Raji (cell line): ENCODE results near the gene CSNK1A1.

Source experiments
- POLR2A ChIP-seq: IDR thresholded peaks from 2 replicates; pipeline ENCODE4 v1.6.1; 2011; ENCODE audit warnings: low read depth, low read length, control low read depth; ENCODE audit not compliant: insufficient read depth

CSNK1A1 gene

DNA sequence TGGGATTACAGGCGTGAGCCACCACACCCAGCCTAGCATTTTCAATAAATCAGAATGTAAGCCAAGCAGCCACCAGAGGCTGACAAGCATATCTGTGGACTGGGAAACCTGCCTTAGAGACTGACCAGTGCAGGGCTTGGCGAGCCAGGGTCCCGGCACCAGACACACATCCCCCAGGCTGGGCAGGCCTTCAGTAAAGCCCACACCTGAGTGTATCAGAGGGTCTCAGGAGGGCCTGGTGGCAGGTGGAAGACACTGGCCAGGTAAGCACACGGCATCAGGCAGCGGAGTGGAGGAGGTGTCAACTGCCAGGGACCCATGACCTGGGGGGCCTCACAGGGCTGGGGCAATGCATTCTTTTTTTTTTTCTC, 93.9 kb downstream of the CSNK1A1 start:
- no peak for TF ChIP-seq POLR2A

DNA sequence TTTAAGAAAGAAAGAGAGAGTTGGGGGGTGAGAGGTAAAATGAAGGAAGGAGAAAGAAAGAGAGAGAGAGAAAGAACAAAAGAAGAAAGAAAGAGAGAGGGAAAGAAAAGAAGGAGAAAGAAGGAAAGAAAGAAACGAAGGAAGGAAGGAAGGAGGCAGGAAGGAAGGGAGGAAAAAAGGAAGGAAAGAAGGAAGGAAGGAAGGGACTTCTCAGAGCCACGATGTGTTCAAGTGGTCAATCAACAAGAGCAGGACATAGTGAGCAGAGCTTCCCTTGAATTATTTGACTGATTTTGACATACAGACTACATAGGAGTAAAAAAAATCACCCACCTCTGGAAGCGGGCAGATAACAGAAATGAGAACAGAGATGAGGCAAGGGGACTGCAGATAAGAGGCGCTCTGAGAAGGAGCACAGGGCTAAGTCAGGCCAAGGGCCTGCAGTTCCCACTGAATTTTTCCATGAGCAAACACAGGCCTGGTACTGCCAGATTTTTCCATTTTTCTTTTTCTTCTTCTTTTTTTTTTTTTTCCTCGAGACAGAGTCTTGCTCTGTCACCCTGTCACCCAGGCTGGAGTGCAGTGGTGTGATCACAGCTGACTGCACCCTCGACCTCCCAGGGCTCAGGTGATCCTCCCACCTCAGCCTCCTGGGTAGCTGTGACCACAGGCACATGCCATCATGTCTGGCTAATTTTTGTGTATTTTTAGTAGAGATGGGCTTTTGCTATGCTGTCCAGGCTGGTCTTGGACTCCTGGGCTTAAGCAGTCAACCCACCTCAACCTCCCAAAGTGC, 94.4 kb downstream of the CSNK1A1 start:
- TF ChIP-seq POLR2A = no peak

DNA sequence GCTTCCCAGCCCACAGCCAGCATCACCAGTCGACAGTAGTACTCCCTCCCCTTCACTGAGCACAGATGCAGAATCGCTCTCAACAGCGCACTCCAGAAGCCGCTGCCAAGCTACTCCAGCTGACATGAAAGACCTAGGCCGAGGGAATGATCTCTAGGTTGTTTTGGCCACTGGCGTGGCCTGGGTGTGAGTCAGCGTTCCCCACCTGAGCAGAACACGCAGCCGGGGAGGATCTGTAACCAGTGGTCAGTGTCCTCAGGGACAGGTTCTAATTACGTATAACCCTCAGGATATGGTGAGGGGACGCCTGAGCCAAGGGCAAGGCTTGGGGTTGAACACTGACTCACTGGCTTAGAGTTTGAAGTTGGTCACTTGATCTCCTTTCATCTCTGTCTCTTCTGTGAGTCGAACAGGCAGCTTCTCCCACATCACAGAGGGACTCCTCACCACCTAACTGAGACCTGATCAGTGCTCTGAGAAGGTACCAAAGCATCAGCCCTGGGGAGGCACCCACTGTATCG, 95.3 kb downstream of the CSNK1A1 start:
- TF ChIP-seq POLR2A = no peak

DNA sequence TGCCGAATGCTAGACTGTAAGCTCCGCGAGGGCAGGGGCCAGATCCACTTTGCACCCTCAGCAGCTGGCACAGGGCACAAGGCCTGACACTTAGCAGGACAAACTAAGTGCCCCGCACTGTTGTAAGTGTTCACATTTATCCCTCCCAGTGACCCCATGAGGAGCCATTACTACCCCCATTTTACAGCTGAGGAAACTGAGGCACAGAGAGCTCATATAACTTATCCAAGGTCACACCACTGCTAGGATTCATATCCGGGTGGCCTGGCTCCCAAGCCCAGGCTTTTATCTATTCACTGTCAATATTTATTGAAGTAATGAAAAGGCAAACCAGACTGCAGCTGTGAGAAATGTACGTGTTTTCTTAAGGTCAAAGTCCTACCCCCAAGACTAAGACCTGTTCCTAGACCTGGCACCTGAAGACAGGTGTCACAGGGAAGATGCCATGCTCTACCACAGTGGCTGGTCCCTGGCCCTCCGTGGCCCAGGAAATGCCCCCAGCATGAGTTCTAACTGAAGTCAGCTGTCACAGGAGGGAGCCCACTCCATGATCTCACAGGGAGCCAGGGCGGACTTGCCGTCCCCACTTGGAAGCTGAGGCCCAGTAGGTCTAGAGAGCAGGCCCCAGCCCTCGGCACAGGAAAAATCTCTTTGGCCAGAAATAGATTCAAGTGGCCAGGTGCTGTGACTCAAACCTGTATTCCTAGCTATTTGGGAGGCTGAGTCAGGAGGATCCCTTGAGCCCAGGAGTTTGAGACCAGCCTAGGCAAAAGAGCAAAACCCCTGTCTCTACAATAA, 97.4 kb downstream of the CSNK1A1 start:
- TF ChIP-seq POLR2A = no peak

DNA sequence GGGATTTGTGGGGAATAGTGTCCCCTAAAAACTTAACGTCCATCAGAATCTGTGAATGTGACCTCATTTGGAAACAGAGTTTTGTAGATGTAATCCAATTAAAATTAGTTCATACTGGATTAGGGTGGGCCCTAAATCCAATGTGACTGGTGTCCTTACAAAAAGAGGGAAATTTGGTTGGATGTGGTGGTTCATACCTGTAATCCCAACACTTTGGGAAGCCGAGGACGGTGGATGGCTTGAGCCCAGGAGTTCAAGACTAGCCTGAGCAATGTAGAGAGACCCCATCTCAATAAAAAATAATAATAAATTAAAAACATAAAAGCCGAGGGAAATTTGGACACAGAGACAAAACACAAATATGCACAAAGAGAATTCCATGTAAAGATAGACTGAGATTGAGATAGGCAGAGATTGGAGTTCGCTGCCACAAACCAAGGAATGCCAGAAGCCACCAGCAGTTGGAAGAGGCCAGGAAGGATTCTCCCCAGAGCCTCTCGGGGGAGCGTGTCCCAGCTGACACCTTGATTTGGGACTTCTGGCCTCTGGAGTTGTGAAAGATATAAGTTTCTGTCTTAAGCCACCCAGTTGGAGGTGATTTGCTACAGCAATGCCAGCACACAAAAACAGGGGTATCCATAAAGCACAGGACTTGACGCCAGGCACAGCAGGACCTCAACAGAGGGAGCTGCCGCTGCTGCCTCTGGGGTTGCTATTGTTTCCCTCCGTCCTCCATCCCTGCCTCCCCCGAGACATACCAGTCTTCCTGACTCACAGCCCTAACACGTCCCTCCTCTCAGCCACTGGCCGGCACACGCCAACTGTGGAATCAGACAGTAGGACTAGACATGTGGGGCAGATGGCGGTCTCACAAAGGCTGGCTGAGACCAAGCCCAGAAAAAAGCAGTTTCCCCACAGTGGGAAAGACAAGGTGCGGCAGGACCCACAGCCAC, 98.3 kb downstream of the CSNK1A1 start:
- no peak for TF ChIP-seq POLR2A

DNA sequence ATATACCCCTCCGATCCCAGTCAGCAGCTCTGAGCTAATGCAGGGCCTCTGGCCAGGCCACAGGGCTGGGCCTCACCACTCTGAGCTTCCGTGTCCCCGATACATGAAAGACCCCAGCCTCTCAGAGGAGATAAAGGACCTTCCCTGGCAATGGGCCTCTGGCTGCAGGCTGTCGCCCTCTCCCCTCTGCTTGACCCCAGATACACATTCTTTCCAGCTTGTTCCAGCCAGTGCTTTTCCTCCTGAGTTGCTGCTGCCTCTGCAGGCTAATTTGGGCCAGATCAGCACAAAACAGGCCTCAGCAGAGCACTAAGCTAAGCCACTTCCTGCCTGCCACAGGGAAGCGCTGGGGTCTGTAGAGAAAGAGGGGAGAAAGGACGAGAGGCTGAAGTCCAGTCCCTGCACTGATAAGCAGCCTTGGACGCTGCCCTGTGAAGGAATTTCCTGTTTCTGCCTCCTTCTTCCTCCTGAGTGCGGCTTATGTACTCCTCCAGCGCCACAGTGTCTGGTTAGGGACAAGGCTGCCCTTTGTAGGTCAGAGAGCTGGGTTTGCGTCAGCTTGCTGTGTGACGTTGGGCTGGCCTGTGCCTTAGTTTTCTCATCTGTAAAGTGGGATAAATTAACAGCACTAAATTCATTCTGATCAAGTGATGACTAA, 99.1 kb downstream of the CSNK1A1 start:
- no peak for TF ChIP-seq POLR2A

DNA sequence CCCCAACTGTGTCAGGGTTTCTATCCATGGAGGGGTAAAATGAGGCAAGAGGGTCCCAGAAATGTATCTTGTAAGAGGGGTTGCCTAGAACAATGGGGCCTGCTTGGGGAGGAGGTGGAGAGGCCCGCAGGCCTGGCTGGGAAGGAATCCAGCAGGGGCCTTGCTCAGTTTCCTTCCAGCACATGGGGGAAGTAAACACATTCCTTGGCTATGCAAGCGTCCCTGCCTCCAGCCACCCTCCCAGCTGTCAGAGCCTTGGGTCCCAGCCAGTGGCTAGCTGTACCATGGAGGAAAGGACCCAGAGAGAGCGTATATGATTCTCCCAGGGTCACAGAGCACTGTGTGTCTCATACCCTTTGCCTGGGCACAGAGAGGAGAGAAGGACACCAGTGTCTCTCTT, 101.0 kb downstream of the CSNK1A1 start:
- TF ChIP-seq POLR2A = no peak

DNA sequence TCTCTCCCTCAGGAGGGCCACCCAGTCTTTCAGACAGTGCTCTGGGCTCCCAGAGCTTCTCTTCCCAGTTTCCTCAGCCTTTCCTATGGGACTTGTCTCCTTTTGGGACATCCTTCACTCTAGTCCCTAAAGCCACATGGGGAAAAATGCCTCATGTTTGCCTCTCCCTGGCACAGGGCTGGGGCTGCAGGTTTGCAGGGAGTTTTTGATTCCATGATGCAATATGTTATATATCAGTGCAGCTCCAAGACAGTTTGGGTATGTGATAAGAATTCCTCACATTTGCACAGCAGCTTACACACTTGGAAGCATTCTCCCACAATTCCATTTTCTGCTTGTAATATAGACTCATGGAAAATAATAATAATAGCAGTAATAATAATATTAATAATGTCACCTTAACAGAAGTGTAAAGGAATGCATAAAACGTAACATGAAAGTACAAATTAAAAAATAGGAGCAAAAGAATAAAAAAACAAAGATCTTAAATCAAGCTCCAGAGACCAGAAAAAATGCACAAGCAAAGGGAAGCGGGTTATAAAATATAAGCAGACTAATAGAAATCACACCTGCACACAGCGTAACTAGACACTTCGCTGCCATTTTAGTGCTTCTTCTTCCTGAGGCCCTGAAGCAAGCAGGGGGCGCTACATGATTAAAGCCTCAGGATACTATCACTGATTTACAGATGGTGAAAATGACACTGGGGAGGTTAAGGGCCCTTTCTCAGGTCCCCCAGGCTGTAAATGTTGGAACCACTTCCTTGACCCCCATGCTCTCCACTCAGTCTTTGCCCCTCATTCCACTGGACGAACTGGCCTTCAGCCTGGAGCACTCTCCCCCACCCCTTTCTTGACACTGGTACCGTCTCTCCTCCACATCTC, 102.2 kb downstream of the CSNK1A1 start:
- TF ChIP-seq POLR2A = no peak

DNA sequence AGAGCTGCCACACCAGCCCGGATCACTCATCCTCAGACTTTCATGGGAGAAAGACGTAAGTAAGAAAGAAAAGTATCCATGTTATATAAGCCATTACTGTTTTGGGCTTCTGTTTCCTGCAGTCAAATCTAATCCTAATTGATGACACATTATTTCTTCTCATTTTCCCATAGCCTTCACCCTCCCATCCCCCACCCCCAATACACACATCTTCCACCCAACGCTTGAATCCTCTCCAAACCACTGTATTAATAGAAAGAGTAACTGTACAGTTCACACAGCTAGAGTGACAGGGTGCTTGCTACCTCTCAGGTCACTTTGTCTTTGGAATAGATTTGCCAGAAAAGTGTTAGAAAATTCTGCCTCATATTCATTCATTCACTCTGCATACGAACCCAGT, 102.8 kb downstream of the CSNK1A1 start:
- TF ChIP-seq POLR2A = no peak

DNA sequence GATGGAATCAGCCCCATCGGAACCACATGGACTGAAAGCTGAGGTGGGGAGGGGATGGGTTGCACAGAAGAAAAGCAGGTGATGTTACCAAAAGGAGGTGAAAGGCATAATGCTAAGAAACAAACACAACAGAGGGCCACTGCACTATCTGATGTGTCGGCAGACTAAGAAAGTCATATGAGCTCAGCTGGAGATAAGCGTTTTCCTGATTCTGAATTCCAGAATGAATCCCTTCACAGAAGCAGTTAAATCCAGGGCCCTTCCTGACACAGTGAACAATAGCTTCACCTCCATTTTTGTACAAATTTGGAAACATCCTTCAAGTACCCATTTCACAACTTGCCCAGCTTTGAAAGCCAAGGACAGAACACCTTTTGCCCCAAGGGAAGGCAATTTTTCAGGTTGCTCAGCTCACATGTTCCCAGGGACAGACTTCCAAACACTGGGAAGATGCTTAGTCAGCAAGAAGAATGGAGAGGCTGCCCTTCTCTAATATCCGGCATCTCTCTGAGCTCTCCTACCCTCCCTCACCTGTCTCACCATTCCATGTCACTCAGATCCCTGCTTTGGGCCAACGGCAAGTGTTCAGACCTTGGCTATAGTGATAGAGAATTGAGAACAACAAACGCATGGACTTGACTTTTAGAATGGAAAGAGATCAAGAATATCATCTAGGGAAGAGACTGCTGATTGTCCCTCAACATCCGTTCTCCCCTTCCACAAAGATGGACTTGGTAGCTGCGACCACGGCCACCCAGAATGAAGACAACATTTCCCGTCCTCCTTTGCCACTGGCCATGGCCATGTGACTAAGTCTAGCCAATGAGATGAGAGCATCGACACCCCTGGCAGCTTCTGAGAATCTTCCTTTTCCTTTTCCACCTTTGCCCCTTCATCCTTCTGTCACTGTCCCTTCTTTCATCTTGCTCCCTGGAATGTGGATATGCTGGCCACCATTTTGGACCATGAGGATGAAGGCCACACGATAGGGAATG, 103.6 kb downstream of the CSNK1A1 start:
- TF ChIP-seq POLR2A = no peak

DNA sequence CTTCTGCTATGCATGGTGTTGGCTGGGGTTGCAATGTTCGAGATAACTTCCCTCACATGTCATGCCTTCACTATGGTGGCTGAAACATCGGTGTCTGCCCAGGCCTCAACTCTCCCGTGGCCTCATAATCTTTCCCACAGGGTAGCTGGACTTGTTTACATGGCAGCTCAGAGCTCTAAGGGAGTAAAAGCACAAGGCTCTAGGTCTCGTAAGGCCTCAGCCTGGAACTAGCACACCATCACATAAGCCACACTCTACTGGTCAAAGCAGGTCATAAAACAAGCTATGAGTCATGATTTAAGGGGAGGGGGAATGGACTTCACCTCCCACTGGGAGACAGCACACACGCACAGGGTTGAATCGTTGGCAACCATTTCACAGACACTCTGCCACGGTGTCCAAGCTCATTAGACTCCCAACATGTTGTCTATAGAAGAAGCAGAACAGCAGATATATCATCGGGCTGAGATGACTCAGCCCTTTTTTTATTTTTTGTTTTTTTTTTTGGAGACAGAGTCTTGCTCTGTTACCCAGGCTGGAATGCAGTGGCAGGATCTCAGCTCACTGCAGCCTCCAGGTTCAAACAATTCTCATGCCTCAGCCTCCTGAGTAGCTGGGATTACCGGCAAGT, 105.4 kb downstream of the CSNK1A1 start:
- no peak for TF ChIP-seq POLR2A

DNA sequence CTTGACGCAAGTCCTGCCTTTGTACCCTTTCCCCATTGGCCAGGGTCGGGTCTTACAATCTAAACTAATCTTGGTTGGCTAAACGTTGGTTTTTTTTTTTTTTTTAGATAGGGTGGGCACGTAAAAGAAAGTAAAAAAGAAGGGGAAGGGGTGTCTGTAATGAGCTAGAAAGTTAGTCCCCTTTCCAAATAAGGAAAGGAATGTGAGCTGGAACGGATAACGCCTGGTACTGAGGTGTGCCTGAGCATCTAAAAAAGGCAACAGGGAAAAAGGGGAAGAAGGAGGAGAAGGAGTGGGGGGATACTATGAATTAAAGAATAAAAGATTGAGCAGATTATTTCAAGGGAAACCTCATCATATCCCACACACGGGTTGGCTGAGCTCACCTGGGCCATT, 105.9 kb downstream of the CSNK1A1 start:
- TF ChIP-seq POLR2A = no peak
